ENCODE results near the gene QARS1.

DNA sequence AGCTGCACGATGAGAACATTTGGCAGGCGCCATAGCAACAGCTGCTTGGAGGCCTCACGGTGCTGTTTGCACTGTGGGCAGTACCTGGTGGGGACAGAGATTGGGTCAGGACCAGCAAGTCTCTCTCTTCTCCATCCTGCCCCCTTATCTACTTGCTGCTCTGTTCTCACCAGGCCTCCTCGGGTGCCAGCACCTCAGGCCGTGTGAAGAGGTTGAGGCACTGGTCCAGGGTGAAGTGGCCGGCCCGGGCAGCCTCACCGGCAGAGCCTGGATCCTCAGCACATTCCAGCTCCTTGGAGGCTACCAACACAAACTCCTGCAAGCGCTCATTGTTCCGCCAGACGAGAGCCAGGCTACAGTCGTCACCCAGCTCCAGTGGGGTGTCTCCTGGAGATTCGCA, 6.2 kb upstream of the QARS1 start:
- TF ChIP-seq, protein P1, sequence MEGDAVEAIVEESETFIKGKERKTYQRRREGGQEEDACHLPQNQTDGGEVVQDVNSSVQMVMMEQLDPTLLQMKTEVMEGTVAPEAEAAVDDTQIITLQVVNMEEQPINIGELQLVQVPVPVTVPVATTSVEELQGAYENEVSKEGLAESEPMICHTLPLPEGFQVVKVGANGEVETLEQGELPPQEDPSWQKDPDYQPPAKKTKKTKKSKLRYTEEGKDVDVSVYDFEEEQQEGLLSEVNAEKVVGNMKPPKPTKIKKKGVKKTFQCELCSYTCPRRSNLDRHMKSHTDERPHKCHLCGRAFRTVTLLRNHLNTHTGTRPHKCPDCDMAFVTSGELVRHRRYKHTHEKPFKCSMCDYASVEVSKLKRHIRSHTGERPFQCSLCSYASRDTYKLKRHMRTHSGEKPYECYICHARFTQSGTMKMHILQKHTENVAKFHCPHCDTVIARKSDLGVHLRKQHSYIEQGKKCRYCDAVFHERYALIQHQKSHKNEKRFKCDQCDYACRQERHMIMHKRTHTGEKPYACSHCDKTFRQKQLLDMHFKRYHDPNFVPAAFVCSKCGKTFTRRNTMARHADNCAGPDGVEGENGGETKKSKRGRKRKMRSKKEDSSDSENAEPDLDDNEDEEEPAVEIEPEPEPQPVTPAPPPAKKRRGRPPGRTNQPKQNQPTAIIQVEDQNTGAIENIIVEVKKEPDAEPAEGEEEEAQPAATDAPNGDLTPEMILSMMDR (conservative IDR thresholded peaks at IDR 0.05), result no peak
- TF ChIP-seq ZFX (IDR thresholded peaks at IDR 0.05), result no peak

Measured in C4-2B (cell line).